ENCODE data around the gene GNGT2.

The GNGT2 gene

DNA sequence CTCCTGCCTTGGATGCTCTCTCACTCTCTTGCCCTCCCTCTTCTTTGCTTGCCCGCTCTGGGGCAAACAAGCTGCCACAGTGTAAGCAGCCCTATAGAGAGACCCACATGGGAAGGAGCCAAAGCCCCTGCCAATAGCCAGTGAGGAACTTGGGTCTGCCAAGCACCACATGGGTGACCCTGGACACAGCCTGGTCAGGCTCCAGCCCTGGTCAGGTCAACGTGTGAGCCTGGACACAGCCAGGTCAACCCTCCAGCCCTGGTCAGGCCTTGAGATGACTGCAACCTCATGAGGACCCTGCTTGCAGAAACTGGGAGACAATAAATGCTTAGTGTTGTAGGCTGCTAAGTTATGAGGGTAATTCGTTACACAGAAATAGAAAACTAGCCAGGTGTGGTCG lies 34.5 kb upstream of the GNGT2 start:
- Histone ChIP-seq H3K4me1 (no peaks in the 10 kb centered on the region), H3K4me3 (ENCODE audit: low read depth, low read length) (no peak overlapping the region), H2AFZ (no peak overlapping the region), H3K9ac (no peak overlapping the region), H3K4me2 (ENCODE audit: low read length) (no peak overlapping the region), H3K9me3 (ENCODE audit: control insufficient read depth, low read length) (no peaks in the 10 kb centered on the region), H3K27me3 (ENCODE audit: control insufficient read depth, insufficient read depth, low read length) (no peaks in the 10 kb centered on the region), H3K36me3 (ENCODE audit: control insufficient read depth, insufficient read depth, low read length) (no peaks in the 10 kb centered on the region), H3K79me2 (no peaks in the 10 kb centered on the region), H3K27ac (no peak overlapping the region)
- TF ChIP-seq, protein P1, sequence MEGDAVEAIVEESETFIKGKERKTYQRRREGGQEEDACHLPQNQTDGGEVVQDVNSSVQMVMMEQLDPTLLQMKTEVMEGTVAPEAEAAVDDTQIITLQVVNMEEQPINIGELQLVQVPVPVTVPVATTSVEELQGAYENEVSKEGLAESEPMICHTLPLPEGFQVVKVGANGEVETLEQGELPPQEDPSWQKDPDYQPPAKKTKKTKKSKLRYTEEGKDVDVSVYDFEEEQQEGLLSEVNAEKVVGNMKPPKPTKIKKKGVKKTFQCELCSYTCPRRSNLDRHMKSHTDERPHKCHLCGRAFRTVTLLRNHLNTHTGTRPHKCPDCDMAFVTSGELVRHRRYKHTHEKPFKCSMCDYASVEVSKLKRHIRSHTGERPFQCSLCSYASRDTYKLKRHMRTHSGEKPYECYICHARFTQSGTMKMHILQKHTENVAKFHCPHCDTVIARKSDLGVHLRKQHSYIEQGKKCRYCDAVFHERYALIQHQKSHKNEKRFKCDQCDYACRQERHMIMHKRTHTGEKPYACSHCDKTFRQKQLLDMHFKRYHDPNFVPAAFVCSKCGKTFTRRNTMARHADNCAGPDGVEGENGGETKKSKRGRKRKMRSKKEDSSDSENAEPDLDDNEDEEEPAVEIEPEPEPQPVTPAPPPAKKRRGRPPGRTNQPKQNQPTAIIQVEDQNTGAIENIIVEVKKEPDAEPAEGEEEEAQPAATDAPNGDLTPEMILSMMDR (IDR thresholded peaks at IDR 0.05) = no peak

DNA sequence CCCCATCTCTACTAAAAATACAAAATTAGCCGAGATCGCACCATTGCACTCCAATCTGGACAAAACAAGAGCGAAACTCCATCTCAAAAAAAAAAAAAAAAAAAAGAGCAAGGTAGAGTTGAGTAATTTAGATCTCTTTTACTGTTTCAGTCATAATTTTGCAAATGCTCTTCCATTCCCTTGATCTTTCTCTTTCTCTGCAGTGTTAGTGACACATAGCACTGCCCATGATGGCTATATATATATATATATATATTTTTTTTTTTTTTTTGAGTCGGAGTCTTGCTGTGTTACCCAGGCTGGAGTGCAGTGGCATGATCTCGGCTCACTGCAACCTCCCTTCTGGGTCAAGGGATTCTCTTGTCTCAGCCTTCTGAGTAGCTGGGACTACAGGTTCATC lies 32.4 kb upstream of the GNGT2 start:
- TF ChIP-seq, protein P1 (IDR thresholded peaks at IDR 0.05) = no peak
- Histone ChIP-seq H3K9ac (no peak overlapping the region), H3K9me3 (ENCODE audit: control insufficient read depth, low read length) (no peaks in the 10 kb centered on the region), H3K4me3 (ENCODE audit: low read depth, low read length) (no peak overlapping the region), H3K79me2 (no peaks in the 10 kb centered on the region), H3K4me1 (no peaks in the 10 kb centered on the region), H3K27me3 (ENCODE audit: control insufficient read depth, insufficient read depth, low read length) (no peaks in the 10 kb centered on the region), H3K36me3 (ENCODE audit: control insufficient read depth, insufficient read depth, low read length) (no peaks in the 10 kb centered on the region), H3K4me2 (ENCODE audit: low read length) (no peak overlapping the region), H3K27ac (no peak overlapping the region), H2AFZ (no peak overlapping the region)

DNA sequence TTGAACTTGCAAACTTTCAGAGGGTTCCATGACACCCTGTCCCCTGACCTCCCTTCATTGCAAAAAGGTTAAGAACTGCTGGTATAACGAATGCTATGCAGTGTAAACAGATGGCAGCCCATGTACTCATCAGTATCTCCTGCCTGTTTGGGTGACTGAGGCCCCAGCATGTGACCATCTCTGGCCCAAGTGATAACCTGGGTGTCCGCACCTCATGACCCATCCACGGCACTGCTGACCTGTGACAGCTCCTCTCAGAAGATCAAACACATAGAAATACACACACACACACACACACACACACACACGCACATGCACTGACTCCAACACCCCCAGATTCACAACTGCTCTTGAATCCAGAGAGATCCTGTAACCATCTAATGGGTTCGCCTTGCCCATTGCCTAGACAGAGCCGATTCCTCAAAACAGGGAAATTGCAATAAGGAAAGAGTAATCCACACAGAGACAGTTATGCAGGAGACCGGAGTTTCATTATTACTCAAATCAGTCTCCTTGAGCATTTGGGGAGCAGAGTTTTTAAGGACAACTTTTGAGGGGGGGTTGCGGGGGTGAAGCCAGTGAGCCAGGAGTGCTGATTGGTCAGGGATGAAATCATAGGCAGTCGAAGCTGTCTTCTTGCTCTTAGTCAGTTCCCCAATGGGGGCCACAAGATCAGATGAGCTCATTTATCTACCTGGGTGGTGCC lies 31.5 kb upstream of the GNGT2 start:
- Histone ChIP-seq H3K9me3 (ENCODE audit: control insufficient read depth, low read length) (no peaks in the 10 kb centered on the region), H3K4me3 (ENCODE audit: low read depth, low read length) (no peak overlapping the region), H3K36me3 (ENCODE audit: control insufficient read depth, insufficient read depth, low read length) (no peaks in the 10 kb centered on the region), H3K79me2 (no peaks in the 10 kb centered on the region), H3K4me1 (no peaks in the 10 kb centered on the region), H3K27me3 (ENCODE audit: control insufficient read depth, insufficient read depth, low read length) (no peaks in the 10 kb centered on the region), H3K27ac (no peak overlapping the region), H3K4me2 (ENCODE audit: low read length) (no peak overlapping the region), H3K9ac (no peak overlapping the region), H2AFZ (no peak overlapping the region)
- TF ChIP-seq, protein P1 (IDR thresholded peaks at IDR 0.05) = no peak

DNA sequence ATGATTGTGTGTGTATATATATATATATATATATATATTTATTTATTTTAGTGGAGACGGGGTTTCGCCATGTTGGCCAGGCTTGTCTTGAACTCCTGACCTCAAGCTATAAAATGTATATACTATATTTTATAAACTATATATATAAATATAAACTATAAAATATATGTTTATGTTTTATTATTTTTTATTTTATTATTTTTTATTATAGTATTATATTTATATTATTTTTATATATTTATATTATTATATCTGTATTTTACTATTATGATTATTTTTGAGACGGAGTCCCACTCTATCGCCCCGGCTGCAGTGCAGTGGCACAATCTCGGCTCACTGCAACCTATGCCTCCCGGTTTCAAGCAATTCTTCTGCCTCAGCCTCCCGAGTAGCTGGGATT lies 30.7 kb upstream of the GNGT2 start:
- H3K27ac ChIP-seq = no peak overlapping the region
- H2AFZ ChIP-seq = no peak overlapping the region
- no peak overlapping the region for H3K4me2 ChIP-seq (ENCODE audit: low read length)
- H3K79me2 ChIP-seq = no peaks in the 10 kb centered on the region
- TF ChIP-seq, protein P1 (IDR thresholded peaks at IDR 0.05) = no peak
- no peak overlapping the region for H3K9ac ChIP-seq
- no peaks in the 10 kb centered on the region for H3K4me1 ChIP-seq
- H3K27me3 ChIP-seq (ENCODE audit: control insufficient read depth, insufficient read depth, low read length) = no peaks in the 10 kb centered on the region
- H3K4me3 ChIP-seq (ENCODE audit: low read depth, low read length) = no peak overlapping the region
- H3K9me3 ChIP-seq (ENCODE audit: control insufficient read depth, low read length) = no peaks in the 10 kb centered on the region
- no peaks in the 10 kb centered on the region for H3K36me3 ChIP-seq (ENCODE audit: control insufficient read depth, insufficient read depth, low read length)

DNA sequence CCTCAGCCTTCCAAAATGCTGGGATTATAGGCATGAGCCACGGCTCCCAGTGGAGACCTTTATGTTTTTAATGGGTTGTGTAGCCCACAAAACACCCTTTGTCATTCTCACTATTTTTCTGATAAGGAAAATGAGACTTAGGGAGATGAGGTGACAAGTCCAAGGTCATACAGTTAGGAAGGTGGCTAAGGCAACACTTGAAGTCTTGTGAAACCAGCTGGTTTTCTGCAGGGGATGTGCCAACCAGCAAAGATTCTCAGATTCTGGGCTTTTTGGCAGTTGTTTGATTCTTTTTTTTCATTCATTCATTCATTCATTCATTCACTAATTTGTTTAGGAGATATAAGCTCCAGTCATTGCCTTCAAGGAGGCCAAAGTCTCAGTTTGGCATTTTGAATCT lies 30.2 kb upstream of the GNGT2 start:
- no peaks in the 10 kb centered on the region for H3K36me3 ChIP-seq (ENCODE audit: control insufficient read depth, insufficient read depth, low read length)
- H3K9me3 ChIP-seq (ENCODE audit: control insufficient read depth, low read length) = no peaks in the 10 kb centered on the region
- H3K4me3 ChIP-seq (ENCODE audit: low read depth, low read length) = no peak overlapping the region
- no peak overlapping the region for H3K4me2 ChIP-seq (ENCODE audit: low read length)
- TF ChIP-seq, protein P1 (IDR thresholded peaks at IDR 0.05) = no peak
- H3K79me2 ChIP-seq = no peaks in the 10 kb centered on the region
- H3K4me1 ChIP-seq = no peaks in the 10 kb centered on the region
- no peak overlapping the region for H3K27ac ChIP-seq
- no peak overlapping the region for H2AFZ ChIP-seq
- no peak overlapping the region for H3K9ac ChIP-seq
- H3K27me3 ChIP-seq (ENCODE audit: control insufficient read depth, insufficient read depth, low read length) = no peaks in the 10 kb centered on the region
